Ascending aorta (tissue), 2 donors: ENCODE data around the gene TMTC4. TPM values are rescaled to one million over a fixed set of nuclear protein-coding genes. Genes with fewer than 3 reads are reported as not detected.

Source experiments
- DNase-seq, 2 donors: peaks; one replicate each; pipeline ENCODE4 v3.0.0-alpha.2; 2019; ENCODE audit warnings: low spot score in 2 of 2
- H3K27ac ChIP-seq, 2 donors: fragments of 200-600 bp; sonication (generic); one replicate each; pipeline ENCODE4 v1.5.1; 2016 to 2017; ENCODE audit warnings: mild to moderate bottlenecking in 1 of 2
- H3K27me3 ChIP-seq: fragments of 200-600 bp; sonication (generic); one replicate; pipeline ENCODE4 v1.5.1; 2017
- H3K36me3 ChIP-seq, 2 donors: fragments of 200-600 bp; sonication (generic); one replicate each; pipeline ENCODE4 v1.5.1; 2016
- H3K4me1 ChIP-seq, 2 donors: fragments of 200-600 bp; sonication (generic); one replicate each; pipeline ENCODE4 v1.5.1; 2016 to 2017; ENCODE audit warnings: mild to moderate bottlenecking in 1 of 2
- H3K4me3 ChIP-seq, 2 donors: fragments of 200-600 bp; sonication (generic); one replicate each; pipeline ENCODE4 v1.5.1; 2016 to 2017; ENCODE audit warnings: mild to moderate bottlenecking in 1 of 2
- H3K9me3 ChIP-seq, 2 donors: fragments of 200-600 bp; sonication (generic); one replicate each; pipeline ENCODE4 v1.5.1; 2016
- CTCF ChIP-seq, 3 experiments: fragments of 200-600 bp in 2 of 3; fragments of 450-650 bp in 1 of 3; sonication (generic) in 2 of 3; IDR thresholded peaks; one replicate each; pipeline ENCODE4 v1.5.1; 2016 to 2019; ENCODE audit warnings: antibody characterized with exemption in 3 of 3, mild to moderate bottlenecking in 1 of 3, moderate library complexity in 1 of 3
- intact Hi-C: fragments of 100-400 bp; cut with DNase I; formaldehyde crosslinking; loops from one replicate; pipeline ENCODE4 v1.15.1; 2023
- total RNA-seq: library from RNA; depleted of rRNA; stranded (reverse); fragments of >200 nt; gene quantifications from one replicate; pipeline ENCODE4 v1.1.0, GENCODE V29; 2016

The TMTC4 gene
- total RNA-seq, 1 donor from 2014 or later = 11.5 TPM

GRCh38 chr13:100652510-100652909 is 22.1 kb downstream of the TMTC4 start:
- Histone ChIP-seq H3K4me3 (no peak overlapping the region), H3K9me3 (no peaks in the 10 kb centered on the region), H3K27me3 (no peaks in the 10 kb centered on the region), H3K4me1 (no peaks in the 10 kb centered on the region), H3K27ac (no peak overlapping the region), H3K36me3 (peaks cover 1 to 4% of the 10 kb centered on the region in 2 donors)
- intact Hi-C loops = no loop called here
- DNase-seq = no peak
- TF ChIP-seq CTCF (IDR thresholded peaks at IDR 0.05) = no peak

- H3K4me3 ChIP-seq = no peak overlapping the region
- intact Hi-C loops = no loop called here
Measured at GRCh38 chr13:100650326-100650725, 24.3 kb downstream of the TMTC4 start.

GRCh38 chr13:100648354-100648753 is 26.2 kb downstream of the TMTC4 start:
- Histone ChIP-seq H3K36me3 (peaks cover 0 to 3% of the 10 kb centered on the region in 2 donors), H3K27me3 (no peaks in the 10 kb centered on the region), H3K4me1 (no peaks in the 10 kb centered on the region), H3K27ac (no peak overlapping the region), H3K4me3 (no peak overlapping the region), H3K9me3 (no peaks in the 10 kb centered on the region)
- intact Hi-C loops = no loop called here
- no peak for DNase-seq
- no peak for TF ChIP-seq CTCF (IDR thresholded peaks at IDR 0.05)

More at GRCh38 chr13:100650326-100650725, 24.3 kb downstream of the TMTC4 start:
- Histone ChIP-seq H3K9me3 (no peaks in the 10 kb centered on the region), H3K27ac (no peak overlapping the region), H3K36me3 (peaks cover 0 to 4% of the 10 kb centered on the region in 2 donors), H3K4me1 (no peaks in the 10 kb centered on the region), H3K27me3 (no peaks in the 10 kb centered on the region)
- TF ChIP-seq CTCF (IDR thresholded peaks at IDR 0.05) = no peak
- DNase-seq = no peak

- peaks cover 0 to 5% of the 10 kb centered on the region in 2 donors for H3K36me3 ChIP-seq
- H3K27ac ChIP-seq = no peak overlapping the region
- TF ChIP-seq CTCF (IDR thresholded peaks at IDR 0.05) = no peak
- intact Hi-C loops = no loop called here
- no peak for DNase-seq
- no peak overlapping the region for H3K4me3 ChIP-seq
- H3K27me3 ChIP-seq = no peaks in the 10 kb centered on the region
- H3K4me1 ChIP-seq = no peaks in the 10 kb centered on the region
- no peaks in the 10 kb centered on the region for H3K9me3 ChIP-seq
Measured at GRCh38 chr13:100646871-100647270, 27.7 kb downstream of the TMTC4 start.

- no peak for TF ChIP-seq CTCF (IDR thresholded peaks at IDR 0.05)
- Histone ChIP-seq H3K4me1 (no peaks in the 10 kb centered on the region), H3K27me3 (no peaks in the 10 kb centered on the region), H3K9me3 (no peaks in the 10 kb centered on the region), H3K27ac (no peak overlapping the region), H3K36me3 (peaks cover 2 to 12% of the 10 kb centered on the region in 2 donors), H3K4me3 (no peak overlapping the region)
- intact Hi-C loops = no loop called here
- DNase-seq = no peak
Measured at GRCh38 chr13:100646030-100646673, 28.4 kb downstream of the TMTC4 start.
